HUES48 (cell line): Measurements from ENCODE around the gene BLOC1S3.

ENCODE experiments used
- H3K27ac ChIP-seq: one replicate; pipeline ENCODE4 v1.7.0; 2013; ENCODE audit warnings: low read depth, low read length, inconsistent platforms
- H3K27me3 ChIP-seq: 2 replicates; pipeline ENCODE4 v1.6.1; 2013; ENCODE audit warnings: mild to moderate bottlenecking, low read length; ENCODE audit not compliant: control insufficient read depth, insufficient read depth
- H3K36me3 ChIP-seq: 2 replicates; pipeline ENCODE4 v1.6.1; 2013; ENCODE audit warnings: low read length; ENCODE audit not compliant: control insufficient read depth, insufficient read depth
- H3K4me1 ChIP-seq: 2 replicates; pipeline ENCODE4 v1.6.1; 2013; ENCODE audit warnings: mild to moderate bottlenecking, low read length; ENCODE audit not compliant: control insufficient read depth, insufficient read depth
- H3K4me3 ChIP-seq: 2 replicates; pipeline ENCODE4 v1.5.1; 2013; ENCODE audit warnings: mild to moderate bottlenecking, low read depth, low read length
- H3K9ac ChIP-seq: 2 replicates; pipeline ENCODE4 v1.6.1; 2013; ENCODE audit warnings: mild to moderate bottlenecking, low read depth, low read length, moderate library complexity
- H3K9me3 ChIP-seq: 2 replicates; pipeline ENCODE4 v1.6.1; 2013; ENCODE audit warnings: low read length; ENCODE audit not compliant: control insufficient read depth, insufficient read depth

BLOC1S3 gene

GRCh38 chr19:45163156-45163555, 15.4 kb upstream of the BLOC1S3 start:
- H3K4me1 ChIP-seq: peaks cover 9% of the 10 kb centered on the region
- no peaks in the 10 kb centered on the region for H3K9me3 ChIP-seq
- no peak overlapping the region for H3K4me3 ChIP-seq
- H3K36me3 ChIP-seq: no peaks in the 10 kb centered on the region
- peaks cover 15% of the 10 kb centered on the region for H3K27me3 ChIP-seq
- H3K27ac ChIP-seq: no peak overlapping the region
- H3K9ac ChIP-seq: no peak overlapping the region

- Histone ChIP-seq H3K4me3 (no peak overlapping the region), H3K9me3 (no peaks in the 10 kb centered on the region), H3K36me3 (no peaks in the 10 kb centered on the region), H3K4me1 (peaks cover 9% of the 10 kb centered on the region), H3K27me3 (peaks cover 13% of the 10 kb centered on the region), H3K27ac (no peak overlapping the region), H3K9ac (no peak overlapping the region)
These were observed 14.7 kb upstream of the BLOC1S3 start for GRCh38 chr19:45163751-45164460.

GRCh38 chr19:45164577-45165335, 13.8 kb upstream of the BLOC1S3 start:
- H3K4me1 ChIP-seq: peaks cover 9% of the 10 kb centered on the region
- H3K27me3 ChIP-seq: peaks cover 13% of the 10 kb centered on the region
- H3K27ac ChIP-seq: no peak overlapping the region
- H3K4me3 ChIP-seq: no peak overlapping the region
- no peaks in the 10 kb centered on the region for H3K9me3 ChIP-seq
- H3K9ac ChIP-seq: no peak overlapping the region
- H3K36me3 ChIP-seq: no peaks in the 10 kb centered on the region

GRCh38 chr19:45166723-45167252, 11.8 kb upstream of the BLOC1S3 start:
- H3K9me3 ChIP-seq: no peaks in the 10 kb centered on the region
- no peak overlapping the region for H3K4me3 ChIP-seq
- H3K4me1 ChIP-seq: peaks cover 9% of the 10 kb centered on the region
- H3K9ac ChIP-seq: no peak overlapping the region
- no peaks in the 10 kb centered on the region for H3K27me3 ChIP-seq
- no peak overlapping the region for H3K27ac ChIP-seq
- no peaks in the 10 kb centered on the region for H3K36me3 ChIP-seq

GRCh38 chr19:45168767-45169351, 9.7 kb upstream of the BLOC1S3 start:
- Histone ChIP-seq H3K36me3 (no peaks in the 10 kb centered on the region), H3K9ac (no peak overlapping the region), H3K27me3 (no peaks in the 10 kb centered on the region), H3K9me3 (no peaks in the 10 kb centered on the region), H3K27ac (no peak overlapping the region), H3K4me3 (no peak overlapping the region), H3K4me1 (peaks cover 9% of the 10 kb centered on the region)

GRCh38 chr19:45169602-45170001, 9.0 kb upstream of the BLOC1S3 start:
- Histone ChIP-seq H3K36me3 (no peaks in the 10 kb centered on the region), H3K9me3 (no peaks in the 10 kb centered on the region), H3K9ac (no peak overlapping the region), H3K27me3 (no peaks in the 10 kb centered on the region), H3K4me3 (no peak overlapping the region), H3K4me1 (peaks cover 6% of the 10 kb centered on the region), H3K27ac (no peak overlapping the region)

- H3K27me3 ChIP-seq: no peaks in the 10 kb centered on the region
- H3K9ac ChIP-seq: no peak overlapping the region
- peaks cover 6% of the 10 kb centered on the region for H3K4me1 ChIP-seq
- no peaks in the 10 kb centered on the region for H3K9me3 ChIP-seq
- H3K27ac ChIP-seq: no peak overlapping the region
- H3K4me3 ChIP-seq: no peak overlapping the region
- no peaks in the 10 kb centered on the region for H3K36me3 ChIP-seq
These were observed 8.2 kb upstream of the BLOC1S3 start for GRCh38 chr19:45170146-45171106.

GRCh38 chr19:45171211-45171623, 7.4 kb upstream of the BLOC1S3 start:
- H3K36me3 ChIP-seq: no peaks in the 10 kb centered on the region
- no peaks in the 10 kb centered on the region for H3K27me3 ChIP-seq
- no peaks in the 10 kb centered on the region for H3K9me3 ChIP-seq
- no peak overlapping the region for H3K27ac ChIP-seq
- peaks cover 6% of the 10 kb centered on the region for H3K4me1 ChIP-seq
- H3K9ac ChIP-seq: no peak overlapping the region
- H3K4me3 ChIP-seq: no peak overlapping the region

- H3K9me3 ChIP-seq: no peaks in the 10 kb centered on the region
- no peaks in the 10 kb centered on the region for H3K36me3 ChIP-seq
- H3K27me3 ChIP-seq: no peaks in the 10 kb centered on the region
- no peak overlapping the region for H3K4me3 ChIP-seq
- H3K27ac ChIP-seq: no peak overlapping the region
- peaks cover under 1% of the 10 kb centered on the region; the same call in 1 of the 2 replicates for H3K4me1 ChIP-seq
- no peak overlapping the region for H3K9ac ChIP-seq
These were observed 6.4 kb upstream of the BLOC1S3 start for GRCh38 chr19:45172173-45172572.

- H3K4me3 ChIP-seq: no peak overlapping the region
- H3K9ac ChIP-seq: no peak overlapping the region
These were observed 5.9 kb upstream of the BLOC1S3 start for GRCh38 chr19:45172611-45173208.

More at GRCh38 chr19:45172611-45173208, 5.9 kb upstream of the BLOC1S3 start:
- no peaks in the 10 kb centered on the region for H3K27me3 ChIP-seq
- no peaks in the 10 kb centered on the region for H3K36me3 ChIP-seq
- H3K9me3 ChIP-seq: no peaks in the 10 kb centered on the region
- no peaks in the 10 kb centered on the region for H3K4me1 ChIP-seq
- H3K27ac ChIP-seq: no peak overlapping the region
